Jurkat, Clone E6-1 (cell line): ENCODE results near the gene B3GAT3. TPM values are rescaled to one million over a fixed set of nuclear protein-coding genes. Genes with fewer than 3 reads are reported as not detected.
A peak's percentile ranks its signal among the peaks of the same experiment; 100 is the strongest.
"Not testable (repeated sequence)": the region's sequence is repeated elsewhere in the genome, so short reads cannot be mapped to it uniquely, and the experiment has no call there.

Experiments
- DNase-seq: peaks from one replicate; pipeline ENCODE4 v3.0.0-alpha.2; 2011; ENCODE audit warnings: low read depth, low spot score
- H3K4me3 ChIP-seq: 2 replicates; pipeline ENCODE4 v1.5.1; 2011; ENCODE audit warnings: mild to moderate bottlenecking, low read length, control low read depth, moderate library complexity
- polyA plus RNA-seq: library from polyadenylated mRNA; unstranded; fragments of >200 nt; gene quantifications from one replicate; pipeline ENCODE4 v1.2.1, GENCODE V29; 2012; ENCODE audit warnings: missing spikeins; ENCODE audit not compliant: insufficient read length, insufficient read depth

The B3GAT3 gene
- 58.8 TPM for polyA plus RNA-seq

GRCh38 chr11:62621567-62622470 lies at the start of gene B3GAT3:
Gene B3GAT3, minus strand, starts transcription at chr11:62621986. Its CDS starts 39 bp downstream, at chr11:62621947.
- DNase-seq, result peak; percentile 92
- H3K4me3 ChIP-seq, result peak within 1 kb of the TSS; percentile 67

GRCh38 chr11:62671236-62671607 lies 49.4 kb upstream of the B3GAT3 start:
- no peak for DNase-seq
- H3K4me3 ChIP-seq, result peak overlapping the region; percentile 95

- no peak for DNase-seq
- no peak overlapping the region for H3K4me3 ChIP-seq
These were observed 47.8 kb upstream of the B3GAT3 start for GRCh38 chr11:62669420-62670161.

- no peak for DNase-seq
- H3K4me3 ChIP-seq, result no peak overlapping the region
These were observed 45.7 kb upstream of the B3GAT3 start for GRCh38 chr11:62667460-62667859.

- peak overlapping the region; percentile 65 for H3K4me3 ChIP-seq
- DNase-seq, result no peak
These were observed 44.6 kb upstream of the B3GAT3 start for GRCh38 chr11:62666259-62666926.

GRCh38 chr11:62665599-62666258 lies 43.9 kb upstream of the B3GAT3 start:
- no peak for DNase-seq
- H3K4me3 ChIP-seq, result peak overlapping the region; percentile 65

DNA sequence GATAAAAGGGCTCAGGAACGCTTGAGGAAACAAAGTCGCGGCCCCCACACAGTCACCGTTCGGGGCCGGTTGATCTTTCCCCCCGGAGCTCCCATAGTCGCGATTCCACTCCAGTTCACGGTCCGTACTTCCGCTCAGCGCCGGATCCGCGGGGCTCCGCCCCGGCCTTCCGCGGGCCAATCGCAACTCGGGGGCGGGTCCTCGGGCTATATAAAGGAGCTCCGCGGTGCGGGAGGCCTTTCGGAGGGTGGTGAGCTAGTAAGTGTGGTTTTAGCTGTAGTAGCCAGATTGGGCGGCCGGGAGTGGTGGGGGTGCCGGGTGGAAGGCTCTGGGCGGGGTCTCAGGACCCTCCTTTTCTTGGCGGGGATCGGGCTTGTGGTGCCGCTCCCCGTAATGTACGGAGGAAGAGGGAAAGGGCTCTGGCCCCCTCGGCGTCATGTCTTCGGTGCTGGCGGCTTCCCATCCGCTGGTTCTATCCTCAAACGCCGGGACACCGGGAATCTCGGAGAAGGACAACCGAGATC lies 43.4 kb upstream of the B3GAT3 start, which contains the start of the genes C11orf98 and CSKMT:
Gene C11orf98, minus strand, starts transcription at position 136 of the 524 bp plus-strand sequence. Its CDS starts 41 bp downstream, at position 95.
Gene CSKMT, plus strand, starts transcription at position 238 of the 524 bp plus-strand sequence. CDS start 568 bp downstream, outside the sequence.
- peak; percentile 90 for DNase-seq
- peak within 1 kb of the TSS; percentile 65 for H3K4me3 ChIP-seq

- H3K4me3 ChIP-seq, result peak overlapping the region; percentile 65
- peak; percentile 64 for DNase-seq
These were observed 42.8 kb upstream of the B3GAT3 start for GRCh38 chr11:62664405-62665074.

DNA sequence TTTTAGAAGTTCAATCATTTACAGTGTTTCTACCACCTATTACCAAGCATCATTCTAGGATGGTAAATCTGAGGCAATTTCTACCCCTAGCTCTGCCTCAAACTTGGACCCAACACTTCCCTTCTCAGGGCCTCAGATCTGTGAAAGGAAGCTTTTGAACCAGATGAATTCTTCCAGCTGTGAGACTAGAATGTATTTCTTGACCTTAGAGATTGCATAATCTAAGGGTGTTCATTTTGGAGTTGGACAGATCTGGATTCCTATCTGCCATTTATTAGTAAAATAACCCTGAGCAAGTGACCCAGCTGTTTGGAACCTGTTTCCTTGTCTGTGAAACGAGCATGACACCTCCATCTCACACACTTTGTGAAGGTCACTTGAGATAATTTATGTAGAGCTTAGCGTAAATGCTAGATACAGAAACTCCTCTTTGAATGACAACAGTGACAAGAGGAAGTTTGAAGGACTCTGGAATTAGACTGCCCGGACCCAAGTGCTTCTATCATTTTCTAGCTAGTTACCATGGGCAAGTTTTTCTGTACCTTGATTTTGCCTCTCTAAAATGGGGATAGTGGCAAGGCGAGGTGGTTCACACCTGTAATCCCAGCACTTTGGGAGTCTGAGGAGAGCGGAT lies 35.1 kb upstream of the B3GAT3 start:
- H3K4me3 ChIP-seq, result no peak overlapping the region
- DNase-seq, result no peak

DNA sequence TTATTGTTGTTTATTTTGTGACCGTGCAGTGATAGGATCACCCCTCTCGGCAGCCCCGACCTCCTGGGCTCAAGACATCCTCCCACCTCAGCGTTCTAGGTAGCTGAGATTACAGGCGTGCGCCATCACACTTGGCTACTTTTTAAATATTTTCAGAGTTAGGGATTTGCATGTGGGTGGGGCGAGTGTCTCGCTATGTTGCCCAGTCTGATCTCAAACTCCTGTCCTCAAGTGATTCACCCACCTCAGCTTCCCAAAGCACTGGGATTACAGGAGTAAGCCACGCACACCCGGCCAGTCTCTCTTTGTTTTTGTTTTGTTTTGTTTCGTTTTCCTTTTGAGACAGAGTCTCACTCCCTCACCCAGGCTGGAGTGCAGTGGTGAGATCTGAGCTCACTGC lies 32.5 kb upstream of the B3GAT3 start:
- H3K4me3 ChIP-seq, result no peak overlapping the region
- DNase-seq, result no peak

DNA sequence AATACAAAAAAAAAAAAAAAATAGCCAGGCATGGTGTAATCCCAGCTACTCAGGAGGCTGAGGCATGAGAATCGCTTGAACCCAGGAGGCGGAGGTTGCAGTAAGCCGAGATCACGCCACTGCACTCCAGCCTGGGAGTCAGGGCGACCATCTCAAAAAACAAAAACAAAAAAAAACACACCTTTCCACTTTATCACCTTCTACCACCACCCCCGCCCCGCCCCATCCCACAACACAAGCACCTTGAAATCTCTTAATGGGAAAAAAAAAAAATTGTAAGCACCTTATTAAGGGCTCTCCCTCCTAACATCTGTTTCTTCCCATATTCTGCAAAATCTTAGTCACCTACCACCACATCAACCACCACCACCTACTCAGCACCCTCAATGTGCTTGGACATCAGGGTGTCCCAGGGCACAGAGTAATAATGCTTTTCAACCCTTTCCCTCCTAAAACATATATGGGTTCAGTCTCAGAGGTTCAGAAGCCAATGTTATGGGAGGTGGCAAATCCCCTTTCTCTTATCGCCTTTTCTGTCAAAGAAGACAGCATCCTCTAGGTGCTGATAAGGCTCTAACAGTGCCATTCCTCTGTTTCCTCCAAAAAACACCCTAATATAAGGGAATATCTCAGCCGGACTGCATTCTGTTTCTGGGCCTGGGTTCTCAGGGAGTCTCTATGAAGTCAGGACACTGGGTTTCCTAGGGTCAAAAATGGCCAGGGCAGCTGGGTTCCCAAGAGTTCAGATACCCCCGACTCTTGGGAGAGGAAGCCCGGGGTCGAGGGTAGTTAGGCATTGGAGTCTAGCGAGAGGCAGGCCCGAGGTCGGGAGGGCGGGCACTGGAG lies 30.6 kb upstream of the B3GAT3 start:
- peak overlapping the region; percentile 80 for H3K4me3 ChIP-seq
- no peak for DNase-seq

DNA sequence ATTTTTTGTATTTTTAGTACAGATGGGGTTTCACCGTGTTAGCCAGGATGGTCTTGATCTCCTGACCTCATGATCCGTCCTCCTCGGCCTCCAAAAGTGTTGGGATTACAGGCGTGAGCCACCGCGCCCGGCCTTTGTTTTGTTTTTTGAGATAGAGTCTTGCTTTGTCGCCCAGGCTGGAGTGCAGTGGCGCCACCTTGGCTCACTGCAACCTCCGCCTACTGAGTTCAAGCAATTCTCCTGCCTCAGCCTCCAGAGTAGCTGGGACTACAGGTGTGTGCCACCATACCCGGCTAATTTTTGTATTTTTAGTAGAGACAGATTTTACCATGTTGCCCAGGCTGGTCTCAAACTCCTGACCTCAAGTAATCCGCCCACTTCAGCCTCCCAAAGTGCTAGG lies 28.5 kb upstream of the B3GAT3 start:
- H3K4me3 ChIP-seq, DNase-seq: not testable (repeated sequence)

DNA sequence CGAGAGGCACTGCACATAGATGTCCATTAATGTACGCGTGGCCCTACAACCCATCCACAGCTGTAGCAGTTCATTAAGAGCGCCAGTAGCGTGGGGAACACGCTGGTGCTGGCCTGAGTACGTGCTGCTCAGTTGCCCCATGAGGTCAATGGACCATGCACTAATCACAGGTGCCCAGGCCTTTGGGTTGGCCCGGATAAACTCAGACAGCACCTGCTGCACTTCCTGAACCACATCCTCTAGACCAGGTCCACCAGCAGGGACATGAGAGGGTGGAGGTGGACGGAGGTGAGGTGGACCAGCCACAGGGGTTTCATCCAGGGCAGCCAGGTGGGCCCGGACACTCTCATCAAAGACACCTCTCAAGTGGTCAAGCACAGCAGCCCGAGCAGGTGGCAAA lies 27.7 kb upstream of the B3GAT3 start:
- H3K4me3 ChIP-seq, result no peak overlapping the region
- DNase-seq, result no peak

GRCh38 chr11:62648967-62649364 lies 27.2 kb upstream of the B3GAT3 start:
- H3K4me3 ChIP-seq, result no peak overlapping the region
- DNase-seq, result no peak

DNA sequence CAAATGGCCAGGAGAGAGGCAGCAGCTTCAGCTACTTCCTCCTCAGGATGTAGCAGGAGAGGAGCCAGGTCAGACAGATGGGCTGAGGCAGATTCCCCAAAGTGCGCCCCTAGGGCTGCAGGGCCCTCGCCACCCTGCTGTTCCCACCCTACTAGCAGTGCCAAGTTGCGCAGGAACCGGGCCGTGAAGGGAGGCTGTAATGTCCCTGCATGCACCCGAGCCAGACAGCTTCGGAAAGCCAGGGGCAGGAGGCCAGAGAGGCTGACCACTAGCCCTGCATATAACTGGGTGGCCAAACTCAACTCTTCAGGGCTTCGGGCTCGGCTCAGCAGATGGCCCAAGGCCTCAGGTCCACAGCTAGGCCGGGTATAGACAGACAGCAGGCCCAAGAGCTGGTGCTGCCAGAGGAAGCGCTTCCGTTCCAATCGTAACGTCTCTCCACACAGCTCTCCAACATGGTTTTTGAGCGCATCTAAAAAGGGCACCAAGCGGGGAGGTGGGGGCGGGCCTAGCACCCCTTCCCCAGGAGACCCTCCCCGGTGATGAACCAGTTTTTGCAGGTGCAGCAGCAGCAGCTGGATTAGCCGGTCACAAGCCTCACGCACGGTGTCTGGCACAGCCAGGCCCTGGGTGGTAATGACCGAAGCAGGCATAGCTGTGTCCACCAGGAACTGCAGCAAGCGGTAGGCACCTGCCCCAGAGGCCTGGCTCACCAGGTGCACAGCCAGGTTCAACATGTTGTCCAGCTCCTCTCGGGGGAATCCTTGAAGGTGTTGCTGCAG lies 26.6 kb upstream of the B3GAT3 start:
- DNase-seq, result no peak
- no peak overlapping the region for H3K4me3 ChIP-seq

- H3K4me3 ChIP-seq, result no peak overlapping the region
- no peak for DNase-seq
These were observed 25.8 kb upstream of the B3GAT3 start for GRCh38 chr11:62647609-62648005.
